WI38 (cell line): ENCODE measurements around the gene PLCB3.

Experiments used
- H3K4me3 ChIP-seq: 2 replicates; pipeline ENCODE4 v1.5.1; 2011; ENCODE audit warnings: low read depth, mild to moderate bottlenecking, control low read depth, low read length
- TF ChIP-seq, protein P1 (sequence below): IDR thresholded peaks from 2 replicates; pipeline ENCODE4 v1.5.1; 2012; ENCODE audit warnings: low read depth, mild to moderate bottlenecking, control low read depth, low read length

PLCB3 gene

GRCh38 chr11:64206457-64207255 lies 44.7 kb upstream of the PLCB3 start, which contains the start of gene FERMT3:
Gene FERMT3 (plus strand): TSS chr11:64206721. CDS start chr11:64207365, 644 bp downstream.
- TF ChIP-seq, protein P1, sequence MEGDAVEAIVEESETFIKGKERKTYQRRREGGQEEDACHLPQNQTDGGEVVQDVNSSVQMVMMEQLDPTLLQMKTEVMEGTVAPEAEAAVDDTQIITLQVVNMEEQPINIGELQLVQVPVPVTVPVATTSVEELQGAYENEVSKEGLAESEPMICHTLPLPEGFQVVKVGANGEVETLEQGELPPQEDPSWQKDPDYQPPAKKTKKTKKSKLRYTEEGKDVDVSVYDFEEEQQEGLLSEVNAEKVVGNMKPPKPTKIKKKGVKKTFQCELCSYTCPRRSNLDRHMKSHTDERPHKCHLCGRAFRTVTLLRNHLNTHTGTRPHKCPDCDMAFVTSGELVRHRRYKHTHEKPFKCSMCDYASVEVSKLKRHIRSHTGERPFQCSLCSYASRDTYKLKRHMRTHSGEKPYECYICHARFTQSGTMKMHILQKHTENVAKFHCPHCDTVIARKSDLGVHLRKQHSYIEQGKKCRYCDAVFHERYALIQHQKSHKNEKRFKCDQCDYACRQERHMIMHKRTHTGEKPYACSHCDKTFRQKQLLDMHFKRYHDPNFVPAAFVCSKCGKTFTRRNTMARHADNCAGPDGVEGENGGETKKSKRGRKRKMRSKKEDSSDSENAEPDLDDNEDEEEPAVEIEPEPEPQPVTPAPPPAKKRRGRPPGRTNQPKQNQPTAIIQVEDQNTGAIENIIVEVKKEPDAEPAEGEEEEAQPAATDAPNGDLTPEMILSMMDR: no peak
- no peak within 1 kb of the TSS for H3K4me3 ChIP-seq

- TF ChIP-seq, protein P1: no peak
- H3K4me3 ChIP-seq: no peak overlapping the region
Observed at GRCh38 chr11:64207256-64208085, 43.9 kb upstream of the PLCB3 start.

GRCh38 chr11:64208086-64208795 lies 43.1 kb upstream of the PLCB3 start:
- TF ChIP-seq, protein P1: no peak
- no peak overlapping the region for H3K4me3 ChIP-seq

GRCh38 chr11:64208796-64209562 lies 42.4 kb upstream of the PLCB3 start:
- no peak overlapping the region for H3K4me3 ChIP-seq
- TF ChIP-seq, protein P1: no peak

DNA sequence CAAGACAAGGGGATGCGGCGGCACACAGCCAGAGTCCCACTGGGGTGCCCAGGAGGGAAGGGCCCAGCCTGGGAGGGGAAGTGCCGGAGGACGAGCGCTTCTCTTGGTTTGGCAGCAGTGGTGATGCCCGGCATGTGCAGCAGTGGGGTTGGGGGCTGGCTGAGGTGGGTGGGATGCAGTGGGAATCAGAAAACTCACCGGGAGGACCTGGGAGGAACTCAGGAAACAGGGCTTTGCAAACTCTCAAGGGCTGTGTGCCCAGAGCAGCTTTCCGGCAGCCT lies 41.8 kb upstream of the PLCB3 start:
- TF ChIP-seq, protein P1: no peak
- H3K4me3 ChIP-seq: no peak overlapping the region

- H3K4me3 ChIP-seq: no peak overlapping the region
- TF ChIP-seq, protein P1: no peak
Observed at GRCh38 chr11:64210301-64211020, 40.9 kb upstream of the PLCB3 start.
